Hepatic stellate cell (primary cell): ENCODE results near the gene CPLX1.

Experiments used
- DNase-seq: peaks from one replicate; pipeline ENCODE4 v3.0.0; 2011; ENCODE audit warnings: low spot score

The CPLX1 gene

DNA sequence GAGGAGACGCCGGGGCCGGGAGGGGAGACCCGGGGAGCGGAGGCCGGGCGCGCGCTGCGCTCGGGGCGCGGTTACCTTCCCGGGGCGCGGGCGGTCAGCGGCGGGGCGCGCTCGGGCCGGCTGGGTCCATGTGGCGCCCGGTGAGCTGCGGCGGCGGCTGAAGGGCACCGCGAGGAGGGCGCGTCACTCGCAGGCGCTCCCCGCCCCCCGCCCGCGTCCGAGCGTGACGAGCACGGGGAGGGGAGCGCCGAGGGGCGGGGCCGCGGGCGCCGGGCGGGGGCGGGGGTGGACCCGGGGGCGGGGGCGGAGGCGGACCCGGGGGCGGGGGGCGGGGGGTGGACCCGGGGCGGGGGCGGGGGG, at the start of gene CPLX1:
TSS of gene CPLX1 (minus strand) at position 159 of the 360 bp plus-strand sequence. CDS start 1,607 bp downstream, outside the sequence.
- no peak for DNase-seq

DNA sequence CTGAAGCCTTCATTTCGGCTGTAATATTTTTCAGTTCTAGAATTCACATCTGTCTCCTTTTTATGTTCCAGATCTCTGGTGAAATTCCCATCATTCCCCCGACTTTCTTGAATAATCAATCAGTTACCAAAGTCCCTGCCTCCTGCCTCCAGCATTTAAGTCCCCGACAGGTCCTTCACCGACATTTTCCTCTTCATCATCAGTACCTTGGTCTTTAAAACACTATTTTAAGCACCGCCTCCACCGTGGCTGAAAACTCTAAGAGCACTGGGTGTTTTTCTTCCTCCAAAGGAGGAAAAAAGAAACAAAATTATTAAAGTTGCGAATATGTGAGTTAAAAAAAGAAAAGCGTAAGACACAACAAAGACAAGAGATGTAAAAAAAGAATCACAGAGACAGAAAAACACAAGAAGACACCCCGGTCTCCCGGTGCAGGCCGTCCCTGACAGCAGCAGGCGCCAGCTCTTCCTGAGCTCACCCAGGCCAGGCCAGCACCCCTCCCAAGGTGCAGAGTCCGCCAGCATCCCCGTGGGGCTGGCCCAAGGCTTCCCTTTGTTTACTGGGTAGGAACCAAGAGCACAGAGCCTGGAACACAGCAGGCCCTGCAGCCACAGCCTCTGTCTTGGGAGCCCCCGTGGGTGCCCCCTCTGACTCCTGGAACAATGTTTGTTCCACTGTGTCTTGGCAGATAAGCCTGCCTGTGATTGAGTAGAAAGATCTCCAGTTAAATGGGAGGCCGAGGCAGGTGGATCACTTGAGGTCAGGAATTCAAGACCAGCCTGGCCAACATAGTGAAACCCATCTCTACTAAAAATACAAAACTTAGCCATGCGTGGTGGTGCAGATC, 49.3 kb upstream of the CPLX1 start:
- no peak for DNase-seq

DNA sequence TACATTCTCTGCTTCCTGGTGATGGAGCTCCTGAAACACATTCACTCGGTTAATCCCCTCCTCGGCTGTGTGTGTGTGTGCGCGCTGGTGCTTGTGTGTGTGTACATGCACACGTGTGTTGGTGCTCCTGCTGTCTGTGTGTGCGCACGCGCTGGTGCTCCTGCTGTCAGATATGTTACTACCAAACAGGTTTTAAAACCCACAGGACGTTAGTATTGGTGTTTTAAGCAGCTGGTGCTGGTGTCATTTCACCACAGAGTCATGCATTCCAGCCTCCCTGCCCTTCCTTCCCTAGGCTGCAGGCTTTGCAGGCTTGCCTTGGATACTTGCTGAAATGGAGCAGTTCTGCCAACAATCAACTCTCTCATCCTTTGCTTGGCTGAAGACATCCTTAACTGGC, 48.1 kb upstream of the CPLX1 start:
- DNase-seq: no peak

DNA sequence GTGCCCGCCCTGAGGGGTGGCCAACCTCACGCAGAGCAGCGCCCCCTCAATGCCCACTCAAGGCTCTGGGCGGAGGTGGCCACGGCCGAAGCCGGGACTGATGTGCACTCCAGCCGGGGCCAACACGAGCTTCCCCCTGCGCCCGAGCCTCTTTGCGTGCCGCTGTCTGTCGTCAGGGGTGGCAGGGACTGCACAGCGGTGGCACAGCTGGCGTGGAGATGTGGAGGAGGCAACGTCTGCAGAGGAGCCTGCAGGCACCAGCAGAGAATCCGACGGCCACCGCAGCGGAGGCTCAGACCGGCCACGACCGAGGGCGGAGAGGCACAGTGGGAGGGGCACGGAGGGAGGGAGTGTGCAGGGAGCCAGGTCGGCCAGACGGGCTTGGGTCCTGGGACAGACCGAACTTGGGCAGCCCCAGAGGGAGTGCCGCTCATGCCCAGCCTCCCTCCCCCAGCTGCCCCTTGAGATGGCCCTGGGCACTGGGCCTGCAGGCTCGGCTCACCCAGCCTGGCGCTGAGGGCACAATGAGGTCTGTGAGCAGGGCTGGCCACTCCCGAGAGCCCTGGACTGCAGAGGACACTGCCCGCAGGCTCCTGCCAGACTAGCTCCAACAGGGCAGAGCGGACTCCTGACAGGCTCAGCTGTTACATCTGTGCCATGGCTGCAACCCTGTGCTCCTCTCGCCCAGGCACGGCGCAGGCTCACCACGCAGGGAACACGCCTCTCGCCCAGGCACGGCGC, 46.5 kb upstream of the CPLX1 start:
- no peak for DNase-seq

DNA sequence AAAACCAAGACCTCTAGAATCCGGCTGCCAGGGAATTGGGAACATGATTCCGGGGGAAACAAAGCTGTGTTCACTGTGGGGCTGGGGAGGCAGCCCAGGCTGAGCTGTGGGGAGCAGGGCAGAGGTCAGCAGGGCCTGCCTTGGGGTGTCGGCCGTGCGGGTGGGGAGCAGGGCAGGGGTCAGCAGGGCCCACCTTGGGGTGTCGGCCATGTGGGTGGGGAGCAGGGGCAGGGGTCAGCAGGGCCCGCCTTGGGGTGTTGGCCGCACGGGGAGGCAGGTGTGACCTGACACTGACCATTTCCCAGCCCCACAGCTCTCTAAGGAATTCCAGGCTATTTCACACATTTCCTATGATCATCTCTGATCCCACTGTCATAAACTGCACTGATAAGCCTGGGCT, 45.6 kb upstream of the CPLX1 start:
- DNase-seq: no peak

DNA sequence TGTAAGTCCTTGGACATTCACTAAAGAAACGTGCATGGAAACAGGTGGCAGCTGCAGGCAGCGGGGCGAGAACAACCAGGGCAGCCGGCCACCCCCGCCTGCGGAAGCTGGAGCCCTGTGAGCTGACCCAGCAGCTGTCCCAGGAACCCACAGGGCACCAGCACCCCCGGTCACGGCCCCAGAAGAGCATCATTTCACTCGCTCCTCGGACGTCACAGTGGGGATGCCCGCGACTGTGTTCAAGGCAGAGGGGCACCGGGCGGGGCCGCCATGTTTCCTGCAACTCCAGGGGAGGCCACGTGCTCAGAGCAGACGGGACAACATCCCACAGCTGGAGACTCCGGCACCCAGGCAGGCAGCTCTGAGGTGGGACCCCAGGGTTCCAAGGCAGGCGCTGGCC, 45.0 kb upstream of the CPLX1 start:
- DNase-seq: no peak

DNA sequence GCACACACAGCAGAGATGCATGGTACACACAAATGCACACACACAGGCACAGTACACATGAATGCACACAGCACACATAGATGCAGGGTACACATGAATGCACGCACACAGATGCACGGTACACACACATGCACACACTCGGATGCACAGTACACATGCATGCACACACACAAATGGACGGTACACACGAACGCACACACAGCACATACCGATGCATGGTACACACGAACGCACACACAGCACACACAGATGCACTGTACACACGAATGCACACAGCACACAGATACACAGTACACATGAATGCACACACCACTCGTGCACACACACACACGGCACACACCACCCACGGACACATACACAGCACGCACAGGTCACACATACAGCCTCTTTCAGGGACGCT, 43.8 kb upstream of the CPLX1 start:
- no peak for DNase-seq

DNA sequence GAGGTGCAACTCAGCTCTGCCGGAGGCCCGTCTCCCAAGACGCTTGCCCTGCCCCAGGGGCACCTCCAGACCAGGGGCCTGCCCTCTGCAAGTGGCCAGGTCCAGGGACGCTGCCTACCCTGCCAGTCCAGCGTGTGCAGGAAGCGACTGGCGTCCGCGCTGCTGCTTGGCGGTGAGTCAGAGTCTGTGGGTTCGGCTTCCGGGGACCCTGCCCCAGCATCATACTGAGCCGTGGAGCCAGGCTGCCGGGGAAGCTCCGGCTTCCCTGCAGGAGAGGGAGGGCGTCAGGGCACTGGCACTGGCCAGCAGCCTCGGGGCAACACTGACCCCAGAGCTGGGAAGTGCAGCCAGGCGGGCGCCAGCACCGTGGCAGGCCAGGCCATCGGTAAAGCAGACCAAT, 42.5 kb upstream of the CPLX1 start:
- no peak for DNase-seq

DNA sequence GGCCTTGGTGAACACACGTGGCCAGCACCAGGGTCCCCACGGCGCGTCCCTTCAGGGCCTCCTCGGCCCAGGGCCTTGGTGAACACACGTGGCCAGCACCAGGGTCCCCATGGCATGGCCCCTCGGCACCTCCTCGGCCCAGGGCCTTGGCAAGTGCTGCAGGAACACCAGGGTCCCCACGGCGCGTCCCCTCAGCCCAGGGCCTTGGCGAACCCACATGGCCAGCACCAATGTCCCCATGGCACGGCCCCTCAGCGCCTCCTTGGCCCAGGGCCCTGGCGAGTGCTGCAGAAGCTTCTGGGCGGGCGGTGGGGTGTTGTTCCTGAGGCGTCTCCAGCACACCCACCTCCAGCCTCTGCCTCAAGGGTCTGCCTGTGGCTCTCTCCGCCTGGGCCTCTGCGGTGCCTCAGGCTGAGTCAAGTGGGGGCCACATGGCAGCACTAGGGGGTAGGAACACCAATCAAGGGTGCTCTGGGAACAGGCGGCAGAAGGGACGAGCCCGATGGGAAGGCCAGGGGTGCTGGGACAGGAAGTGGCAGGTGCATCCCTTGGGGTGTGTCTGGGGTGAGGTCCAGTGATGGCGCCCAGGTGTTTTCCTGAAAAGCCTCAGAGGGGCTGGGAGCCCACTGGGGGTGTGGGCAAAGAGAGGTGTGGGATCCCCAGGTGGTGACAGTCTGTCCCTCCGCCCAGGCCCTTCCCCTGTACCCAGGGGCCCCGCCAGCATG, 41.8 kb upstream of the CPLX1 start:
- DNase-seq: no peak

DNA sequence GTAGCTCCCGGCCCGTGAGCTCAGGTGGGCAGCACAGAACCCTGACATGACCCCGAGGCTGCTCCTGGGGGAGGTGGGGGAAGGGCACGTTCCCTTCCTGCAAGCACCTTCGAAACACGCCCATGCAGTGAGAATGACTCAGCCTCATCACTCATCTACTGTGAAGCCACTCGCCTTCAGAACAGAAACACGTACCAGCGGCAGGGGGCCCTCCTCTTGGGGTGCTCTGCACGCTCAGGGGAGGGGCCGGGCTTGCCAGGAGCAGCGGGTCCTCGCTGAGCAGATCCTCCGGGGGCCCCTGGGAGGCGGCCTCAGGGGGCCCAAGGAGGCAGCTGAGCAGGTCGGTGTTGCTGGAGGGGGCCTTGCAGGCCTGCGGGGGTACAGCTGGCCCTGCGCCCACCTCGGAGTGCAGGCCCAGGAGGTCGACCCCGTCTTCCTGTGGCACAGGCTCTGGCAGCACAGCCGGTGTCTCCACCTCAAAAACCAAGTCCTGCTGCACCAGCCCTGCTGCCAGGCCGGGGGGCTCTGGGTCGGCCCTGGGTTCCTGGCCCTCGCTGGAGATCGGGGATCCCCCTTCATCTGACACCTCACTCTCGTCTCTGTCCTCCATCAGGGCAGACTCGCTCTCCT, 40.9 kb upstream of the CPLX1 start:
- DNase-seq: no peak

DNA sequence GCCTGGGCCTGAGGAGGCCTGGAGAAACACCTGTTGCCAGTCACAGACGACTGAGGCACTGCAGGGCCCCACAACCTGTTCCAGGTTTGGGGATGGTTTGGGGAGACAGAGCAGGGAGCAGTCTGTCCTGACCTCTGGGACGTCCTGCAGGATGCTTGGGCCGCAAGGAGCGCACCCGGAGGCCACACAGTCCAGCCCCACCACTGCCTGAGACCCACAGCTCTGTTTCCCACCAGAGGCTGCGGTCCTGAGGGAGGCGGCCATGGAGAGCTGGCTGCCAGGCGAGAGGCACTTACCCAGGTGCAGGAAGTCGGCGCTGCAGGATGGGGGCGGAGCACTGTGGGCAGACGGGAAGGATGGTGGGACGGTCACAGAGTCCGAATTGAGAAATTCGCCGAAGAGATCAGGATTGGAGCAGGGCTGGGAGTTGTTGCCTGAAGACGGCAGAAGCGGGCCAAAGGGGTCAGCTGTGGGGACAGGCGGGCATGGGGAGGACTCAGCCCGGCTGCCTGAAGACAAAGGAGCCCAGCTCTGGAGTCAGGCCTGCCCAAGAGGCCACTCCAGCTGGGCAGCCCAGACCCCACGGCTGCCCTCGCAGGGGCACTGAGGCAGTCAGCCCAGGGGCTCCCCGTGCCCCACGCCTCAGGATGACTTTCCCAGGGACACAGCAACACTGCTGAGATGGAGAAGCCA, 40.3 kb upstream of the CPLX1 start:
- no peak for DNase-seq

DNA sequence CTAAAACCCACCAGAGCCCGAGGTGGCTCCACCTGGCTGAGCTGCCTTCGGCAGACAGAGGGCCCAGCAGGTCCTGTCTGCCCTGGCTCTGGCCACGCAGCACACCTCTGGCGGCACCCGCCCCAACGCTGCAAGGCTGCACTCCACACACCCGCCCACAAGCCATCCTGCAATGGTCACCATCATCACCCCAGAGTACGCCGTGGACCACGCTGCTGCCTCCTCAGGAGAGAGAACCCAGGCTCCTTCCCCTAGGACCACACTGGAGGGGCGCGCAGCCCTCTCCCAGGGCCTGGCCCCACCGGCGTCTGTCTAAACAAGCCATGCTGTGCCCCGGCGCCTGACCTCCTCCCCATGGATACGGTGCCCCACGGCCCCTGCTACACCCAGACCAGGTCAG, 39.6 kb upstream of the CPLX1 start:
- DNase-seq: no peak

DNA sequence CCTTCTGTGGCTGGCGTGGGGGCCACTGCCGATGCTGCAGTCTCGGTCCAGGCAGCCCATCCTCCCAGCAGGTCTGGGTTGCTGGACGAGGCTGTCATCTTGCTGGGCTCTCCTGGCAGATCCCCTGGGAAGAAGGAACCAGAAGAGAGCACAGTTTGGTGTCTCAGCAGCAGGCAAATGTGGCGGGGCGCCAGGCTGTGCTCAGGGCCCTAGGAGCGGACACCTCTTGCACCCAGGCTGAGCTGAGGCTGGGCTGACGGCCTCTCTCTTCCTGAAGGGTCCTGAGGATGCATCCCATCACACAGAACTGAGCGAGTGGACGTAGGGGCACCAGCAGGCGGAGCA, 39.2 kb upstream of the CPLX1 start:
- DNase-seq: no peak

DNA sequence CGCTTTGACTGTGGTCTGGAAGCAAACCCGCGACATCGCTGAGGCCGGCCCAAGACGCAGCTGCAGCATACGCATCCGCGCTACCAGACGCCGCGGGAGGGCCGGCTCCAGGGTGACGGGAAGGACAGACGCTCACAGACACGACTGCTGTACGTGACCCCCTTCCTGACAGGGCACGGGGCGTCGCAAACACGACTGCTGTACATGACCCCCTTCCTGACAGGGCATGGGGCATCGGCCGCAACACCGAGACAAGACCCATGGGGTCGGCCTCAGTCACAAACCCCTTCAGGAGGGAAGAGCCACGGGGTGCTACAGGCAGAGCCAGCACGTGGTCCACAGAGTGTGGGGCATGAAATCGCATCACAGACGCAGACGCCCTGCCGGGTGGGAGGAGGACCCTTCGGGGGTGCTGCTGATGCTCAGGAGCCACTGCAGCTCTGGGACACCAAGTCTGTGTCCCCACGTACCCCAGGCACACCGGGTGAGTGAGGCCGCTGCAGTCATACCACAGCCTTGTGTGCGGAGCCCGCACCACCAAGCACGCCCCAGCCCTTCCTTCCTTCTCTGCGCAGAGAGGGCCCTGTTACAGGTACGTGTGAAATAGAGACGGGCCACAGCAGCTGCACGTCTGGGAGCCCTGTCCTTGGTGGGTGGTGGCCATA, 38.7 kb upstream of the CPLX1 start:
- no peak for DNase-seq

DNA sequence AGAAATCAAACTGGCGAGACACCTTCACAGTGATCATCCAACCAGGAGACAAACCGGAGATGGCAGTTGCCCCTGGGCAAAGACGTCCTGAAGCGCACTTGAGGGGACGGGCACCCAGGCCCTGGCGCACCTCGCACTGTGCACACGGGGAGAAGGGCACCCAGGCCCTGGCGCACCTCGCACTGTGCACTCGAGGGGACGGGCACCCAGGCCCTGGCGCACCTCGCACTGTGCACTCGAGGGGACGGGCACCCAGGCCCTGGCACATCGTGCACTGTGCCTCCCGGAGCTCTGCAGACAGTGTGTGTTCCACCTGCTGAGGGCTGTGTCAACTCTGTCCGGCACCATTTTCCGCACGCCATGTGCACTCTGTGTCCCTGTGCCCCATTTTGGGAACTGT, 34.6 kb upstream of the CPLX1 start:
- no peak for DNase-seq

DNA sequence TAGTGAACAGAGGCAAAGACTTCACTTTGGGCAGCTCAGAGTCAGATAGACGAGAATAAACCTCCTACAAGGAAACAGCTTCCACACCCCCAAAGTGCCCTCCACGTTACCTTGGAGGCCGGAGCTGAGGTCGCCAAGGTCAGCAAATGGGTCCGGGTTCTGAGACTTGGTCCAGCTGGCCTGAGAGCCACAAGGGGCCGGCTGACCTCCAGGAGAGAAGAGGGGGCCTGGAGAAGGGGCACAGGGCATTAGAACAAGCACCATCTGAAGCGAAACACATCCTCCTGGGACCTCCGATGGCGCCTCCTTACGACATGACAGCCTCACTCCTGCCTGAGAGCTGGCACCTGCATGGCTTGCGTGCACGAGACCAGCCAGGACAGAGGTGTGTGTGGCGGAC, 33.6 kb upstream of the CPLX1 start:
- no peak for DNase-seq

DNA sequence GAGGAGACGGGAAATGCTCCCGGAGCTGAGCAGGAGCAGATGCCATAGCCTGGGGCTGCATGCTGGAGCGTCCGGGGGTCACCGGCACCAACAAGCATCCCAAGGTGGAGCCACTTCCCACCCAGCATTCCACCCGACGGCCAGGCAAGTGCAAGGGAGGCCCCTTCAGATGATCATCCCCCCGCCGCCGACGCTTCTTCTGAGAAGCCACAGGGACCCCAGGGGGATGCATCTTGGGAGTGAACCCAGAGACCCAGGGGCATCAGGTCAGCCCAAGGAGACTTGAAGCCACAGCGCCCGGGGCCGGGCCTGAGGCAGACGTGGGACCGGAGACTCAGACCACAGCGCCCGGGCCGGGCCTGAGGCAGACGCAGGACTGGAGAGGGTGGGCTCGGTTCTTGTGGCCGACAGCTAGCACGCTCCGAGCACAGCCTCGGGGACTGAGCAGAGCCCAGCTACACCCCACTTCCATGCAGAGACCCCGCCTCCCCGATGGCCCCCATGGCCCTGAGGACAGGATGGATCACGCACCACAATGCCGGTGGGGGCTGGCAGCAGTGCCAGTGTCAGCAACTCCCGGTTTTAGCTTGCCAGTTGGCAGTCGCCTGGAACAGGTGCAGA, 33.0 kb upstream of the CPLX1 start:
- no peak for DNase-seq

DNA sequence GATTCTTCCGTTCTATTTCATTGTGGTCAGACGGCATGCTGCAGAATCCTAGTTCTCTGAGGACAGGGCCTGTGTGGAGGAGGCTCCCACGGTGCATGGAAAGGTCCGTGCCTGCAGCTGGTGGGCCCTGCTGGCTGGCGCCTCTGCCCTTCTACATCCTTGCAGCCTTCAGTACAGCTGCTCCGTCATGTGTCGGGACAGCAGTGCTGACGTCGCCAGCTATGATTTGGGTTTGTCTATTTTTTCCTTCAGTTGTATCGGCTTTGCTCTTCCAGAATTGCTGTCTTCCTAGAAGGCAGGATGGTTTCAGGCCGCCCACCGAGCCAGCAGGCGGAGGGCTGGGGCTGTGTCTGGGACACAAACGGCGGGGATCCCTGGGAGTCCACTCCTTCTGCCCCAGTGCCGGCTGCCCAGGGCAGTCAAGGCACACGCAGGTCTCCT, 32.1 kb upstream of the CPLX1 start:
- DNase-seq: no peak

DNA sequence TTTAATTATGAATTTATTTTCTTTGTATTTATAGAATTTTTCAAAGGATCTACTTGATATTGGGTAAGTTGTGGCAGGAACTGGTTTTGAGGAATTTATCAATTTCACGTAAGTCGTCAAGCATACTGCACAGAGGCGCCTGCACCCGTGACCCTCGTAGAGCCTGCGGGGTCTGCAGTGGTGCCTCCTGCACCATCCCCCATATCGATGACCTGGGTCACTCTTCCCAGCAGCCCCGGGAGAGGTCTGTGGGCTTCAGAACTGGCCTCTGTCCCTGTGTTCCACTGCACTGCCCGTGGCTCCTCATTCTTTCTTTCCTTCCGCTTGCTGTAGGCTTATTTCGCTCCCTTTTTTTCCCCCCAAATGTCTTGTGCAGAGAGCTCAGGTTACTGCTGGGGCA, 31.5 kb upstream of the CPLX1 start:
- no peak for DNase-seq

DNA sequence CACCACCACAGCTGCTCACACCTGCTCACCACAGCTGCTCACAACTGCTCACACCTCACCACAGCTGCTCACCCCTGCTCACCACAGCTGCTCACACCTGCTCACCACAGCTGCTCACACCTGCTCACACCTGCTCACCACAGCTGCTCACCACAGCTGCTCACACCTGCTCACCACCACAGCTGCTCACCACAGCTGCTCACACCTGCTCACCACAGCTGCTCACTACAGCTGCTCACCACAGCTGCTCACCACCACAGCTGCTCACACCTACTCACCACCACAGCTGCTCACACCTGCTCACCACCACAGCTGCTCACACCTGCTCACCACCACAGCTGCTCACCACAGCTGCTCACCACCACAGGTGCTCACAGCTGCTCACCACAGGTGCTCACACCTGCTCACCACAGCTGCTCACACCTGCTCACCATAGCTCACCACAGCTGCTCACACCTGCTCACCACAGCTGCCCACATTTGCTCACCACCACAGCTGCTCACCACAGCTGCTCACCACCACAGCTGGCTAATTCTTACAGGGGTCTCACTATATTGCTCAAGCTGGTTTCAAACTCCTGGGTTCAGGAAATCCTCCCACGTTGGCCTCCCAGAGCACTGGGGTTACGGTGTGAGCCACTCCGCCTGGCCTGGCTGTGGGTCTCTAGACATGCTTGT, 30.4 kb upstream of the CPLX1 start:
- no peak for DNase-seq

DNA sequence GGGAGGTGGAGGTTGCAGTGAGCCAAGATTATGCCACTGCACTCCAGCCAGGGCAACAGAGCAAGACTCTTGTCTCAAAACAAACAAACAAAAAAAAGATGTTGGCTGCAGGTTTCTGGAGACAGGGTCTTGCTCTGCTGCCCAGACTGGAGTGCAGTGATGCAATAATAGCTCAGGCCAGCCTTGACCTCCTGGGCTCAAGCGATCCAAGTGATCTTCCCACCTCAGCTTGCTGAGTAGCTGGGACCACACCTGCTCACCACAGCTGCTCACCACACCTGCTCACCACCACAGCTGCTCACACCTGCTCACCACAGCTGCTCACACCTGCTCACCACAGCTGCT, 29.9 kb upstream of the CPLX1 start:
- no peak for DNase-seq
